Measurements from ENCODE around the gene MRPS24.
"Not testable (repeated sequence)": the region's sequence is repeated elsewhere in the genome, so short reads cannot be mapped to it uniquely, and the experiment has no call there.

The MRPS24 gene

DNA sequence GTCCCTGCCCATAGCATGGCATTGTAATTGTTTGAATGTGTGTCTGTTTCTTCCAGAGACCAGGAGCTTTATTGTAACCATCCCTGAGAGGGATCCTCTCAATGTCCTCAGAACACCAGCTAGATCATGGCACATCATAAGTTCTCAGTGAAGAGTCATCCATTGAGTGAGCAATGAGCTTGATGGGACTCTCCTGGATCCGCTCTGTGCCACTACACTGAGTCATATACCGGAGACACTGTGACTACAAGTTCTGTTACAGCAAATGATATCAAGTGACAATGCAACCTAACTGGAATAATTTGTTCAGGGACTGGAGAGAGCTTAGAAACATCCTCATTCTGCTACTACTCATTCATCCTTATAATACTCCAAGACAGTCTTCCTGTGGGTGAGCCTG, 25.1 kb downstream of the MRPS24 start:
- H3K4me3 ChIP-seq (ENCODE audit: low read depth, low read length) = no peak overlapping the region
- TF ChIP-seq, protein P1, sequence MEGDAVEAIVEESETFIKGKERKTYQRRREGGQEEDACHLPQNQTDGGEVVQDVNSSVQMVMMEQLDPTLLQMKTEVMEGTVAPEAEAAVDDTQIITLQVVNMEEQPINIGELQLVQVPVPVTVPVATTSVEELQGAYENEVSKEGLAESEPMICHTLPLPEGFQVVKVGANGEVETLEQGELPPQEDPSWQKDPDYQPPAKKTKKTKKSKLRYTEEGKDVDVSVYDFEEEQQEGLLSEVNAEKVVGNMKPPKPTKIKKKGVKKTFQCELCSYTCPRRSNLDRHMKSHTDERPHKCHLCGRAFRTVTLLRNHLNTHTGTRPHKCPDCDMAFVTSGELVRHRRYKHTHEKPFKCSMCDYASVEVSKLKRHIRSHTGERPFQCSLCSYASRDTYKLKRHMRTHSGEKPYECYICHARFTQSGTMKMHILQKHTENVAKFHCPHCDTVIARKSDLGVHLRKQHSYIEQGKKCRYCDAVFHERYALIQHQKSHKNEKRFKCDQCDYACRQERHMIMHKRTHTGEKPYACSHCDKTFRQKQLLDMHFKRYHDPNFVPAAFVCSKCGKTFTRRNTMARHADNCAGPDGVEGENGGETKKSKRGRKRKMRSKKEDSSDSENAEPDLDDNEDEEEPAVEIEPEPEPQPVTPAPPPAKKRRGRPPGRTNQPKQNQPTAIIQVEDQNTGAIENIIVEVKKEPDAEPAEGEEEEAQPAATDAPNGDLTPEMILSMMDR (IDR thresholded peaks at IDR 0.05; ENCODE audit: borderline replicate concordance, insufficient read depth, low read depth, low read length) = no peak

DNA sequence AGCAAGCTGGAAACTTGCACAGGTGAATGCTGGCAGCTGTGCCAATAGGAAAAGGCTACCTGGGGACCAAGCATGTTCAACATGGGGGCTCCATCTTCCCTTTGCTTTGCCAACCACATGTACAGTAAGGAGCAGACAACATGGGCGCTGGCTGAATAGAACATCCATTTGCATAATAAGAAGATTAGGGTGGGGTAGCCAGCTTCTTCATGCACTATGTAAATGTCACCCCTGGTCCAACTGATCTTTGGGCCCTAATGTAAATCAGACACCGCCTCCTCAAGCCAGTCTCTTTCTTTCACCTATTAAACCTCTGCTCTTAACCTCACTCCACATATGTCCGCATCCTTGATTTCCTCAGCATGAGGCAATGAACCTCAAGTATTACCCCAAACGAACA, 26.0 kb downstream of the MRPS24 start:
- H3K4me3 ChIP-seq (ENCODE audit: low read depth, low read length) = no peak overlapping the region
- TF ChIP-seq, protein P1 (IDR thresholded peaks at IDR 0.05; ENCODE audit: borderline replicate concordance, insufficient read depth, low read depth, low read length) = no peak

DNA sequence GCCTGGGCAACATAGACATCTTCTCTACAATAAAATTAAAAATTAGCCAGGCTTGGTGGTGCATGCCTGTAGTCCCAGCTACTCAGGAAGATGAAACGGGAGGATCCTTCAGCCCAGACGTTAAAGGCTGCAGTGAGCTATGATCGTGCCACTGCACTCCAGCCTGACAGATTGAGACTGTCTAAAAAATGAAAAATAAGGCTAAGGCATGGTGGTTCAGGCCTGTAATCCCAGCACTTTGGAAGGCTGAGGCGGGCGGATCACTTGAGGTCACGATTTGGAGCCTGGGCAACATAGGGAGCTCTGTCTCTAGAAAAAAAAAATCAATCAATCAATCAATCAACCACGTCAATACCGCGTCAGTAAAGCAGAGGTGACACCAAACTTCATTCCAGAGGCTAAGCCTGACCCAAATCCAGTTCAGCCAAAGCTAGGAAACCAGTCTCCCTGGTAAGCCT, 31.1 kb downstream of the MRPS24 start:
- TF ChIP-seq, protein P1 (IDR thresholded peaks at IDR 0.05; ENCODE audit: borderline replicate concordance, insufficient read depth, low read depth, low read length) = no peak
- H3K4me3 ChIP-seq (ENCODE audit: low read depth, low read length) = no peak overlapping the region

DNA sequence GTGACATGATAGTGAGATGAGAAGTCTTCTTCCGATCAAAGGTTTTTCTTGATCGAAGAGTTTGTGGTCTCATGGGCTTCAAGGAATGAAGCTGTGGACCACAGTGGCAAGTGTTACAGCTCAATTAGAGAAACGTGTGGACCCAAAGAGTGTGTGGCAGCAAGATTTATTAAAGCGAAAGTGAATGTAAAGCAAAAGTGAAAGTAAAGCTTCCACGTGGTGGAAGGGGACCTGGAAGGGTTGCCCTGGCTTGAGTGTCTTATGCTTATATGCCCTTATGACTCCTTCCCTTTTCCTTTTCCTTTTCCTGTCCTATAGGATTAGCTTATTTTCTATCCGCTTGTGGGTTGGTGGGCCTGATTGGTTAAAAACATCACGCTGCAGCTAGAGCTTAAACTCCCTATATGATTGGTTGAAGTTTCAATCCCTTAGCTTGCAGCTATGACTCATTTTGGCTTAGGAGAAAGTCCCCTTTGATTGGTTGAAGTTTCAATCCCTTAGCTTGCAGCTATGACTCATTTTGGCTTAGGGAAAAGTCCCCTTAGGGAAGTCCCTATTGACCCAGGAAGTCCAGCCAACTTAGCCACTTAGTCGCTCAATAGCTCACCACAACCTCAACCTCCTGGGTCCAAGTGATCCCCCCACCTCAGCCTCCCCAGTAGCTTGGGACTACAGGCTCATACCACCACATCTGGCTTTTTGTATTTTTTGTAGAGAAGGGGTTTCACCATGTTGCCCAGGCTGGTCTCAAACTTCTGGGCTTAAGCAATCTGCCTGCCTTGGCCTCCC, 34.7 kb downstream of the MRPS24 start:
- H3K4me3 ChIP-seq (ENCODE audit: low read depth, low read length) = peak overlapping the region; percentile 3

DNA sequence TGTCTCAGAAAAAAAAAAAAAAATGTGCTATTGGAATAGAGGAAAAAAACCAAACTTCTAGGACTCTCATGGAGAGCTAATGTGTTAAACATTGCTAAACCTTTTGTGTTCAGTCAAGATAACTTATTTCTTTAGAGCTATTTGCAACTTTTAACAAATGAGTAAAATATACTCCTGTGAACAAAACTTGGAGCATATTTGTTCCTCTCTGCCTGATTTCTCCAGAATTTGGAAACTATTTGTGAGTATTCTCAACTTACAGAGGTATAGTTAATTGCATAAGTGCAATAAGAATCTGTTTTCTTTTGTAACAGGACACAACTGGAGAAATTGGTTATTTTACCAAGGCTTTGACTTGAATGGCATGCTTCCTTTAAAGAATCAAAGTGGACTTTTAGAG, 38.4 kb downstream of the MRPS24 start:
- not testable (repeated sequence) for H3K4me3 ChIP-seq (ENCODE audit: low read depth, low read length)

More for the DNA sequence above, 34.7 kb downstream of the MRPS24 start:
- TF ChIP-seq, protein P1 (IDR thresholded peaks at IDR 0.05; ENCODE audit: borderline replicate concordance, insufficient read depth, low read depth, low read length) = no peak

DNA sequence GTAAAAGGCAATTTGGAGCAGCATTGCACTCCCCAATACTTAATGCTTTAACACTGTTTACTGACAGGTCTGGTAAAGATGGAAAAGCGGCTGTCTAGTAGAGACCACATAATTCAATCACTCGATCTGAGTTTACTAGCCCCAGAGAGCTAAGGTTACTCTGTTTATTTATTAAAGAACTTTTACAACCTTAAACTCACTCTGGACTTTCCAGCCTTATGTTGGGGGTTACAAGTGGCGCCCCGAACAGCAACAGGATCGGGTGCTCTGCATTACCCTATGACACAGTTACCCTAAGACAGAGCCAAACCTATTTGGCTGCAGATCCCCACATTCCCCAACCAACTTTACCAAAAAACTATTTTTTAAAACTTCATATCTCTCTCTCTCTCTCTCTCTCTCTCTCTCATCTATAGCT, 43.9 kb downstream of the MRPS24 start:
- H3K4me3 ChIP-seq (ENCODE audit: low read depth, low read length) = no peak overlapping the region
- TF ChIP-seq, protein P1 (IDR thresholded peaks at IDR 0.05; ENCODE audit: borderline replicate concordance, insufficient read depth, low read depth, low read length) = no peak

DNA sequence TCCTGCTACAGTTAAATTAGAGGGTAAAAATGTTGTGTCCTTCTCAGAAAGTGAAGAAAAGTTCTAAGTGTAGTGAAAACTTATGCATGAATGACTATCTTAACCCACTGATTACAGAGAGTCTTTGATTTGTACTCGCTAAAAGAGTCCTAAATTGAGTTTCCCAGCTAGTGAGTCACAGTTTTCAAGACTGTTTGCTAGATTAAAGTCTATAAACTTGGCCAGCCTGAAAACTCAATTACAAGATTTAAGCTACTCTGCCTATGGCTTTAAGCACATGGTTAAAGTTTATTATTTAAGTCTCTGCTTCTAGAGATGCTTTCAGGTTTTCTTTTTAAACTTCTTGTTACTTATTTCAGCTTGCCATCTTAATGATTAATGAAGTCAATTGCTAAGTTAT, 44.4 kb downstream of the MRPS24 start:
- TF ChIP-seq, protein P1 (IDR thresholded peaks at IDR 0.05; ENCODE audit: borderline replicate concordance, insufficient read depth, low read depth, low read length) = no peak
- H3K4me3 ChIP-seq (ENCODE audit: low read depth, low read length) = no peak overlapping the region

DNA sequence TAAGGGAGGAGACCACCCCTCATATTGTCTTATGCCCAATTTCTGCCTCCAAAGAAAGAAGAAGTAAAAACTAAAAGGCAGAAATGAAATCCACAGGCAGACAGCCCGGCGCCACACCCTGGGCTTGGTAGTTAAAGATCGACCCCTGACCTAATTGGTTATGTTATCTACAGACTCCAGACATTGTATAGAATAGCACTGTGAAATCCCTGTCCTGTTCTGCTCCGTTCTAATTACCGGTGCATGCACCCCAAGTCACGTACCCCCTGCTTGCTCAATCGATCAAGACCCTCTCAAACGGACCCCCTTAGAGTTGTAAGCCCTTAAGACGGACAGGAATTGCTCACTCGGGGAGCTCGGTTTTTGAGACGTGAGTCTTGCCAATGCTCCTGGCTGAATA, 44.8 kb downstream of the MRPS24 start:
- H3K4me3 ChIP-seq (ENCODE audit: low read depth, low read length) = not testable (repeated sequence)
